Activated CD4-positive, CD25-positive, alpha-beta regulatory T cell treated with anti-CD3 and anti-CD28 coated beads, Interleukin-2, amount 50 U/mL, for 72 hours (primary cell): ENCODE data around the gene SERPINA5.
"Not testable (repeated sequence)": the region's sequence is repeated elsewhere in the genome, so short reads cannot be mapped to it uniquely, and the experiment has no call there.

Experiments
- DNase-seq: peaks from one replicate; pipeline ENCODE4 v3.0.0; 2021

SERPINA5 gene

GRCh38 chr14:94624537-94625352, 43.5 kb downstream of the SERPINA5 start:
- DNase-seq: no peak

DNA sequence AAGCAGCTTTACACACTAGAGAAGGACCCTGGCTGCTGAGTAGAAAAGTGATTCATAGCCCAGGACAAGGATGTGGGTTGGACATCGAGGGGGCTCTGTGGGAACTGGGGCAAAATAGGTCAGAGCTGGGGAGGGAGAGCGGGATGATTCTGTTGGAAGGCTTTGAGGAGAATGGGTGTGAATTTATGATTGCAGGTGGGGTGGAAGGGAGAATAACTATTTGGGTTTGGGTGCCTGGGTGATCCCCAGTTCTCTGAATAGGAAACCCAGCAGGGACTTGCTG, 44.1 kb downstream of the SERPINA5 start:
- DNase-seq: no peak

DNA sequence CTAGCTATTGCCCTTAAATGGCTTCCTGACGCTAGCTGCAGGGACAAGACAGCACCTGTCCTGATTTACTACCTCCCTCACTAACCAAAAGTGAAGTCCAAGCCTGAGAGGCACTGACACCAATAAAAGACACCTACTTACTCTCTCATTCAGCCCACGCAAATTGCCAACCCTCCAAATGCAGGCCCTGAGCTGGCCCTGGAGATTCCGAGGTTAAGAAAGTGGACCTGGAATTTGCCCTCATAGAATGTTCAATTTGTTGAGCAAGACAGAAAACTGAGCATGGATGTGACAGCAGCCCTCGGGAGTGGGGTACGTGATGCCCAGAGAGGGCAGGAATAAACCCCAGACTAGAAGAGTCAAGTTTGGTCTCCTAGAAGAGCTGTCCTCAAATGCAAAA, 47.4 kb downstream of the SERPINA5 start:
- DNase-seq: no peak

- DNase-seq: no peak
Observed at GRCh38 chr14:94630396-94630795, 49.2 kb downstream of the SERPINA5 start.

GRCh38 chr14:94631050-94631449, 49.8 kb downstream of the SERPINA5 start:
- no peak for DNase-seq

GRCh38 chr14:94631536-94632304, 50.5 kb downstream of the SERPINA5 start:
- no peak for DNase-seq

DNA sequence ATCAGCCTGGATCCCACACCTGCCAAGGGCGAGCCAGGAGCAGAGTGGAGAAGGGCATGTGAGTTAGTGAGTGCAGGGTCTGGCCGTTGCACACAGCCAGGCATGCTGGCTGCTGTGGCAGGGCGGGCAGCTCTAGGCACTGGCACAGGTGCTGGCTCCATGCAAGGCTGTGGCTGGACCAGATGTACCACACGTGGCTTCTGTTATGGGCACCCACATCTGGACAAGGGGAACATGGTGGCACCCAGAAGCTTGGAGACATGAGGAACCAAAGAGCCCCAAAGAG, 51.0 kb downstream of the SERPINA5 start:
- DNase-seq: no peak

GRCh38 chr14:94633121-94633520, 51.9 kb downstream of the SERPINA5 start:
- no peak for DNase-seq

GRCh38 chr14:94635154-94635553, 53.9 kb downstream of the SERPINA5 start:
- no peak for DNase-seq

- no peak for DNase-seq
Observed at GRCh38 chr14:94636744-94637412, 55.7 kb downstream of the SERPINA5 start.

- not testable (repeated sequence) for DNase-seq
Observed at GRCh38 chr14:94637814-94638213, 56.6 kb downstream of the SERPINA5 start.

GRCh38 chr14:94638339-94638738, 57.1 kb downstream of the SERPINA5 start:
- DNase-seq: no peak

- no peak for DNase-seq
Observed at GRCh38 chr14:94638961-94639817, 58.0 kb downstream of the SERPINA5 start.

GRCh38 chr14:94640721-94641631, 59.8 kb downstream of the SERPINA5 start:
- DNase-seq: no peak

DNA sequence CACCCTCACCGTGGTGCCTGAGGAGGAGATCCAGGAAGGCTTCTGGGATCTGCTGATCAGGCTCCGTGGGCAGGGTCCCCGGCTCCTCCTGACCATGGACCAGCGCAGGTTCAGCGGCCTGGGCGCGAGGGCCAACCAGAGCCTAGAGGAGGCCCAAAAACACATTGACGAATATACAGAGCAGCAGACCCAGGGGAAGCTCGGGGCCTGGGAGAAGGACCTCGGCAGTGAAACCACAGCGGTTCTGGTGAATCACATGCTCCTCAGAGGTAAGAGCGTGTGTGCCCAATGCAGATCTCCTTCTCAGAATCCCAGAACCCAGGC, 60.4 kb downstream of the SERPINA5 start:
- no peak for DNase-seq
